Myocyte (in vitro differentiated cells): ENCODE measurements around the gene ASB15. TPM values are rescaled to one million over a fixed set of nuclear protein-coding genes. Genes with fewer than 3 reads are reported as not detected.
A peak's percentile ranks its signal among the peaks of the same experiment; 100 is the strongest.

Experiments used
- DNase-seq: peaks from one replicate; pipeline ENCODE4 v3.0.0-alpha.2; 2012; ENCODE audit warnings: low read depth
- total RNA-seq: library from RNA; depleted of rRNA; stranded (reverse); fragments of >200 nt; gene quantifications from 2 replicates; pipeline ENCODE4 v1.2.3, GENCODE V29; 2014

The ASB15 gene
- total RNA-seq, 1 donor from 2014 or later: 0.37 TPM

DNA sequence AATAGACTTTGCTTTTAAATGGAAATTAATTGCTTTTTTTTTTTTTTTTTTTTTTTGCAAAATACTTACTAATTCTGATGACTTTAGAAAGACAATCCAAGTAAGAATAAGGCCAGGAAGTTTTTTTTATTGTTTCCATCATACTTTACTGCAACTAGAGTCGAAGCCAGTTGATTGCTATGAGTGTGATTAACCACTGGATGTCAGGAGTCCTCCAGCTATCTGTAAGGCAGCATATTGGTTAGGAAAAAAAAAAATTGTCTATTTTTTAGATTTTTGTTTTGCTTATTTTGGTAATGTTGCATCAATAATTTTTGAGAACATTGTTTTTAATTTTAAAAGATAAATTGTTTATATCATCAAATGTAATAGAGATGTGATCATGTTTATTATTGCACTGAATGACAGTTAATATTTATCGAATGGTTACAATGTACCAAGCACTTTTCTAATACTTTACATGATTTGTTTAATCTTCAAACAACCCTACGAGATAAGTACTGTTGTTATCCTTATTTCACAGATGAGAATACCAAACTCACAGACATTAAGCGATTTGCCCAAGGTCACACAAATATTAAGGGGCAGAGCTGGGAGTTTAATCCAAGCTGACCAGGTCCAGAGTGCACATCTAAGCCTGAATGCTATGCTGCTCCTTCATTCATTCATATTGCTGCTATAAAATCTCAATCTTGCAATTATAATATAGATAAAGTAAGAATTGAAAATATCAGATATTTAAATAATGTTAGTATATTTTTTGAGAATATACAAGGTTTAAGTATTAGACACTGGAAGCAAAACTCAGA, 34.1 kb downstream of the ASB15 start:
- peak; percentile 65 for DNase-seq

- peak; percentile 70 for DNase-seq
Observed at GRCh38 chr7:123637203-123637602, 35.6 kb downstream of the ASB15 start.

DNA sequence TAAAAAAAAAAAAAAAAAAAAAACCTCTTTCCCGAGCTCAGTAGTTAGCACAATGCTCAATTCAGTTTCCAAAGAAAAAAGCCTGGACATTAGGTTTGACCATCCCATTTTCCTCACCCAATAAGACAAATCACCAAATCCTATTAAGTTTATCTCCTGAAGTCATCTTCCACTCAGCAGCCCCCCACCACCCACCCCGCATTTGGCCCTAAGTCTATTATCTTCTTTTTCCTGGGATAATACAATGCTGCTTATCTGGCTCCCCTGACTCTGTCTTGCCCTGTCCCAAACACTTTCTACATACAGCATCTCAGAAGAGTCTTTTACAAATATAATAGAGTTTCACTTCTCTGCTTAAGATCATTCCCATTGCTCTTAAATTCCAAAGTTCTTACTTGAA, 36.3 kb downstream of the ASB15 start:
- DNase-seq: no peak

DNA sequence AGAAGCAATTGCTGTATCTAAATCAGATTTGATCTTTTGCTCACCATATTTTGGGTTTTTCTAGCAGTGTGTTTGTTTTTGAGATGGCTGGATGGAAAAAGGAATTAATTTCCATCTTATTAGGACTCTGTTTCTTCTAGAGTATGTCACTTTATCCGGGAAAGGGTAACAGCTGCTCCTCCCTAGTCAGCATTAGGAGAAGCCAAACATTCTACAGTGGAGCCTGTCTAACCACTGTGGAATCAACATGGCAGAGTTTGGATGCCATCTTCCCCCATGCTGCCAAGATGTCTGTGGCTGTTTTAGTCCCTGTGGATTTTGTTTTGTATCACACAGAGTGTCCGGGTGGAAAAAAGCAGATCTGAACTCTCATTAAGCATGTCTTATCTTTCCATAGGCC, 38.0 kb downstream of the ASB15 start:
- peak; percentile 94 for DNase-seq

DNA sequence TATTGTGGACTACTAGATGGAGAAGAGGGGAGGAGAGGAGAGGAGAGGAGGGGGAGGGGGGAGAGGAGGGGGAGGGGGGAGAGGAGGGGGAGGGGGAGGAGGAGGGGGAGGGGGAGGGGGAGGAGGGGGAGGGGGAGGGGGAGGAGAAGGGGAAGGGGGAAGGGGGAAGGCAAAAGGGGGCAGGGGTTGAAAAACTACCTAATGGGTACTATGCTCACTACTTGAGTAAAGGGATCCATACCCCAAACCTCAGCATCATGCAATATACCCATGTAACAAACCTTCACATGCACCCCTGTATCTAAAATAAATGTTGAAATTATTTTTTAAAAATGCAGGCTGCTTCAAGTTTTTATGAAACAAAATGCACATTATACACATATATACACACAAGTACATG, 39.0 kb downstream of the ASB15 start:
- no peak for DNase-seq

DNA sequence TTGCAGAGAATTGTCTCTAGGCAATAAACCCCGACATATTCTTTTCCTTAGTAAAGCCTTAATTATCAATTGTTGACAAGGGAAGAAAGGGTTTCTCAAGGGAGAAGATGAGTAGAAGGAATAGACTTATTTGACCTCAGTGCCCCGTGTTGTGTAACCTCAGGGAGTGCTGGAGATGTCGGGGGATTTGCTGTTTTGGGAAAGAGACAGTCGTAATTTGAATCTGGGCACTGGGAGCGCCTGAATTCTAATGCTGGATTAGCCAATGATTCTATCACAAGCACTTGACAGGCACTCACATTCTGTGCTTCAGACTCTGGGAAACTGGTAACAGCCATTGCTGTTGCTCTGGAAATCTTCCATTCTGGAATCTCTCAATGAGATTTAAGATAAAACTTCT, 40.3 kb downstream of the ASB15 start:
- DNase-seq: peak; percentile 37

GRCh38 chr7:123643495-123644441, 42.1 kb downstream of the ASB15 start:
- DNase-seq: peak; percentile 97

- DNase-seq: peak; percentile 98
Observed at GRCh38 chr7:123645516-123645915, 43.9 kb downstream of the ASB15 start.

GRCh38 chr7:123647106-123647730, 45.6 kb downstream of the ASB15 start:
- peak; percentile 40 for DNase-seq

- peak; percentile 62 for DNase-seq
Observed at GRCh38 chr7:123649964-123650363, 48.3 kb downstream of the ASB15 start.

DNA sequence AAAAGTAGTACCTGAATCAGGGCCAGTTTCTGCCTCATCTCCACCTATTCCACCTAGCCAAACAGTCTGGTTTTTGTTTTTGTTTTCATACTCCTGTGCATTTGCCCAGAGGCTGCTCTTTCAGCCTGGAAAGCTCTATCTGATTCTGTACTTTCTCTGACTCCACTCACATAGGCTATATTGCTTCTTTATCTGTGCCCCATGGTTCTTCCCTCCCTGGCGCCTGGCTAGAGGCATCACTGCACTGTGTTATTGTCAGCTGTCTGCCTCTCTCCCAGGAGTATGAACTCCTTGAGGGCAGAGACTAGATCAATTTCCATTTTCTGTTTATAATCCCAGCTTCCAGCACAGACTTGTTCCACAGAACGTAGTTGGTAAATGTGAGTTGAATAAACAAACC, 49.0 kb downstream of the ASB15 start:
- no peak for DNase-seq

DNA sequence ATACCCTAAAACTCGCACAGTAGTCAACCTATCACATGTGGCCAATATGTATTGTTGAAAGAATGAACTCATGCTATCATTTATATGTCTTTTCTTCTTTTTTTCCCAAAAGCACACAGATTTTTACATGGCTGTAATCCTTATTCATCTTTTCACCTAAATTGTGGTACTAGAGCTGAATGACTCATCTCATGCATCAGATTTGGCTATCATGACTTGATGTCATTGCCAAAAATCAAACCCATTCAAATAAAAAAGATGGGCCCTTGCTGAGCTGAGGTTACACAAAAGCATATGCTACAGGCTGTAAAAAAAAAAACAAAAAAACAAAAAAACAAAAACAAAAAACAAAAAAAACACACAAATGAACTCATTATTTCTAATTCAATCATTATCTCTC, 50.8 kb downstream of the ASB15 start:
- DNase-seq: no peak

DNA sequence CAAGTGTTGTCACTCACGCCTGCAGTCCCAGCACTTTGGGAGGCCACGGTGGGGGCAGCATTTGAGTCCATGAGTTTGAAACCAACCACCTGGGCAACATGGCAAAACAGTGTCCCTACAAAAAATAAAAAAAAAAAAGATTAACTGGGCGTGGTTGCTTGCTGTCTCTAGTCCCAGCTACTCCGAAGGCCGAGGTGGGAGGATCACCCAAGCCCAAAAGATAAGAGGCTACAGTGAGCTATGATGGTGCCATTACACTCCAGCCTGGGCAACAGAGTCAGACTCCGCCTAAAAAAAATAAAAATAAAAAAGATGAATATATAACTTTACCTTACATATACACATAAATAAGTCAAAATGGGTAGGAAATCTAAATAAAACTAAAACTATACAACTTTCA, 51.5 kb downstream of the ASB15 start:
- DNase-seq: no peak

- DNase-seq: peak; percentile 97
Observed at GRCh38 chr7:123655614-123656013, 54.0 kb downstream of the ASB15 start, which contains the start of gene LMOD2. Gene LMOD2 (plus strand): TSS chr7:123655866. CDS start chr7:123655964, 98 bp downstream.

GRCh38 chr7:123656544-123657303, 55.1 kb downstream of the ASB15 start:
- no peak for DNase-seq

DNA sequence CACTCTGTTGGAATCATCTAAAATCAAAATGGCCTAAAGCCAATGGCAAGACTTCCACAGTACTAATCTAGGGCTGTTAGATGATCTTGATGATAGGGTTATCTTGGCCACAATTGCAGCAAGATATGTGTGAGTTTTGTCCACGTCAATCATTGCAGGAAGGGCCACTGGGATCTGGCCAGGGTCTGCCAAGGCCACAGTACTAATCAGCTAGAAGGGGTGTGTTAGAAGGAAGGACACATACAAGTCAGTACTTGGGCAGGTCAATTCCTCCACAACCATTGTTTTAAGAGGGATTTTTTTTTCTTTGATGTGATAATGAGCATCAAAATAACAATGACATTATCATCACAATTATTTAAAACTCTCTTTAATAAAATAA, 55.7 kb downstream of the ASB15 start:
- DNase-seq: peak; percentile 85

DNA sequence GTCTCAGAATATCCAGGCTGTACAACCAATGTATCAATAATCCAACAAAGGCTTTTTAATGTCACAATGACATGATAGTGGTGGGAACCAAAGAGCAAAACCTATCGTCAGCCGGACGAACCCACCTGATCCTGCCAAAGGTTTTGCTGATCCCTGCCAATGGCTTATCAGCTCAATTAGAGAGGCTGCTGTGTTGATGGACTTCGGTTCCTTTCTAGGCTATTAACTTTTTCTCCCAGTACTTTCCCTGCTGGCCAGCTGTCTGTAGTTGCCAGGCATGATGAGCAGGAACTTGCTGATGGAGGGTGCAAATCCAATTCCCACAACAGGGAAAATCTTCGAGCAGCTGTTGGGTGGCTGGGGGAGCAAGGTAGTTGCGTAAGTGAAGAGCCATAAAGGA, 56.4 kb downstream of the ASB15 start:
- DNase-seq: no peak

- no peak for DNase-seq
Observed at GRCh38 chr7:123660514-123661354, 59.1 kb downstream of the ASB15 start.

GRCh38 chr7:123661765-123662164, 60.1 kb downstream of the ASB15 start:
- no peak for DNase-seq

GRCh38 chr7:123662293-123662692, 60.7 kb downstream of the ASB15 start:
- DNase-seq: no peak
